ENCODE measurements around the gene RASL11A. TPM values are rescaled to one million over a fixed set of nuclear protein-coding genes. Genes with fewer than 3 reads are reported as not detected.
A peak's percentile ranks its signal among the peaks of the same experiment; 100 is the strongest.

The RASL11A gene
- total and polyA plus RNA-seq, 10 donors: 6.7 to 37.9 (median 14.7) TPM

- no peak overlapping the region for H3K27ac ChIP-seq
- no peaks in the 10 kb centered on the region for H3K9me3 ChIP-seq
- H3K36me3 ChIP-seq: peaks cover 0 to 75% (median 51%) of the 10 kb centered on the region in 6 donors
- no peaks in the 10 kb centered on the region for H3K27me3 ChIP-seq (replicated peaks in 1 of 7)
- WGBS, 5 donors: 89 to 95% (median 92%) methylated on average over 3 of the region's 3 CpGs
- intact Hi-C loops (cut with DNase I; ENCODE audit: low total_unique reads): no loop called here
- TF ChIP-seq CTCF (IDR thresholded peaks at IDR 0.05 in 8 of 11, conservative IDR thresholded peaks at IDR 0.05 in 3 of 11) (no peak), POLR2A (IDR thresholded peaks at IDR 0.05) (no peak), POLR2AphosphoS5 (IDR thresholded peaks at IDR 0.05) (no peak)
- no peak overlapping the region for H3K4me3 ChIP-seq
- DNase-seq: no peak
- peaks cover 36 to 90% (median 62%) of the 10 kb centered on the region in 6 donors for H3K4me1 ChIP-seq
These were observed 13.4 kb upstream of the RASL11A start for GRCh38 chr13:27257233-27257568.

GRCh38 chr13:27257648-27258253, 12.9 kb upstream of the RASL11A start:
- Histone ChIP-seq H3K27ac (peak overlapping the region in 1 of 8 donors; percentile 9), H3K4me1 (peaks cover 32 to 90% (median 58%) of the 10 kb centered on the region in 6 donors), H3K9me3 (no peaks in the 10 kb centered on the region), H3K4me3 (no peak overlapping the region), H3K36me3 (peaks cover 0 to 79% (median 51%) of the 10 kb centered on the region in 6 donors), H3K27me3 (replicated peaks in 1 of 7) (no peaks in the 10 kb centered on the region)
- 85 to 93% (median 90%) methylated on average over 11 of the region's 11 CpGs for WGBS, 5 donors
- peak in 2 of 3 donors; percentile 30 to 39 for TF ChIP-seq POLR2AphosphoS5 (IDR thresholded peaks at IDR 0.05)
- no peak for TF ChIP-seq POLR2A (IDR thresholded peaks at IDR 0.05)
- intact Hi-C loops (cut with DNase I; ENCODE audit: low total_unique reads): no loop called here
- no peak for DNase-seq

GRCh38 chr13:27258637-27259386, 11.8 kb upstream of the RASL11A start:
- H3K27ac ChIP-seq: peak overlapping the region in 7 of 8 donors; percentile 23 to 83 (median 48)
- intact Hi-C loops (cut with DNase I; ENCODE audit: low total_unique reads): no loop called here
- peaks cover 0 to 75% (median 51%) of the 10 kb centered on the region in 6 donors for H3K36me3 ChIP-seq
- DNase-seq: no peak
- no peaks in the 10 kb centered on the region for H3K27me3 ChIP-seq (replicated peaks in 1 of 7)
- WGBS, 5 donors: 87 to 92% (median 91%) methylated on average over 5 of the region's 5 CpGs
- no peak overlapping the region for H3K4me3 ChIP-seq
- TF ChIP-seq CTCF (IDR thresholded peaks at IDR 0.05 in 8 of 11, conservative IDR thresholded peaks at IDR 0.05 in 3 of 11) (no peak), POLR2AphosphoS5 (IDR thresholded peaks at IDR 0.05) (peak in 1 of 3 donors; percentile 12)
- H3K4me1 ChIP-seq: peaks cover 22 to 87% (median 49%) of the 10 kb centered on the region in 6 donors
- no peaks in the 10 kb centered on the region for H3K9me3 ChIP-seq

- intact Hi-C loops (cut with DNase I; ENCODE audit: low total_unique reads): no loop called here
- H3K36me3 ChIP-seq: peaks cover 0 to 65% (median 42%) of the 10 kb centered on the region in 6 donors
- no peaks in the 10 kb centered on the region for H3K27me3 ChIP-seq (replicated peaks in 1 of 7)
- H3K4me1 ChIP-seq: peaks cover 11 to 83% (median 38%) of the 10 kb centered on the region in 6 donors
- H3K9me3 ChIP-seq: no peaks in the 10 kb centered on the region
- WGBS, 5 donors: 11 to 25% (median 14%) methylated on average over 2 of the region's 2 CpGs
- no peak for DNase-seq
- no peak for TF ChIP-seq POLR2A (IDR thresholded peaks at IDR 0.05)
- peak in 1 of 3 donors; percentile 32 for TF ChIP-seq POLR2AphosphoS5 (IDR thresholded peaks at IDR 0.05)
- H3K4me3 ChIP-seq: no peak overlapping the region
- peak overlapping the region; percentile 23 to 83 (median 48) for H3K27ac ChIP-seq
These were observed 10.8 kb upstream of the RASL11A start for GRCh38 chr13:27259831-27260230.

GRCh38 chr13:27261396-27261795, 9.2 kb upstream of the RASL11A start:
- Histone ChIP-seq H3K27ac (peak overlapping the region in 3 of 8 donors; percentile 65 to 83 (median 73)), H3K36me3 (peaks cover 0 to 50% (median 27%) of the 10 kb centered on the region in 6 donors), H3K9me3 (no peaks in the 10 kb centered on the region), H3K4me1 (peaks cover 7 to 85% (median 30%) of the 10 kb centered on the region in 6 donors), H3K4me3 (no peak overlapping the region), H3K27me3 (replicated peaks in 1 of 7) (no peaks in the 10 kb centered on the region)
- no peak for DNase-seq
- intact Hi-C loops (cut with DNase I; ENCODE audit: low total_unique reads): no loop called here
- WGBS, 5 donors: 76 to 88% (median 80%) methylated on average over 5 of the region's 5 CpGs
- TF ChIP-seq POLR2A (IDR thresholded peaks at IDR 0.05) (no peak), POLR2AphosphoS5 (IDR thresholded peaks at IDR 0.05) (no peak), CTCF (IDR thresholded peaks at IDR 0.05 in 8 of 11, conservative IDR thresholded peaks at IDR 0.05 in 3 of 11) (no peak)

All from spleen (tissue), 11 donors.